Adrenal gland (tissue), 12 donors: Measurements from ENCODE around the gene FAM118A. TPM values are rescaled to one million over a fixed set of nuclear protein-coding genes. Genes with fewer than 3 reads are reported as not detected.

Source experiments
- DNase-seq, 7 donors: peaks; one replicate each; pipeline ENCODE4 v3.0.0-alpha.2; 2019 to 2020
- H3K27ac ChIP-seq, 5 donors: fragments of 200-600 bp; sonication (generic) in 4 of 5; 1 replicate in 3 of 5; 2 replicates in 2 of 5; pipeline versions ENCODE4 v1.5.1 to v1.8.0; 2016 to 2020; ENCODE audit warnings: mild to moderate bottlenecking in 1 of 5
- H3K27me3 ChIP-seq: fragments of 200-600 bp; 2 replicates; pipeline ENCODE4 v1.8.0; 2021
- H3K36me3 ChIP-seq, 2 donors: fragments of 200-600 bp; replicated peaks in 1 of 2; 1 replicate in 1 of 2; 2 replicates in 1 of 2; pipeline versions ENCODE4 v1.5.1 to v1.8.0; 2018 to 2022
- H3K4me1 ChIP-seq, 2 donors: fragments of 200-600 bp; replicated peaks in 1 of 2; 1 replicate in 1 of 2; 2 replicates in 1 of 2; pipeline versions ENCODE4 v1.5.1 to v1.8.0; 2018 to 2021
- H3K4me3 ChIP-seq, 4 donors: fragments of 200-600 bp; sonication (generic) in 3 of 4; one replicate each; pipeline ENCODE4 v1.5.1; 2016 to 2018
- H3K9me3 ChIP-seq, 3 donors: fragments of 200-600 bp; sonication (generic) in 1 of 3; replicated peaks in 1 of 3; 1 replicate in 2 of 3; 2 replicates in 1 of 3; pipeline versions ENCODE4 v1.5.1 to v1.8.0; 2016 to 2021
- POLR2A ChIP-seq, 2 donors: fragments of 450-650 bp; IDR thresholded peaks; one replicate each; pipeline ENCODE4 v1.6.1; 2017; ENCODE audit warnings: antibody characterized with exemption in 2 of 2, mild to moderate bottlenecking in 2 of 2, moderate library complexity in 1 of 2
- WGBS, 4 donors: extraction: QIAGEN DNeasy Blood & Tissue Kit in 2 of 4; methylation state at CpG; one replicate each; pipeline versions ENCODE4 v1.1.5 to v1.1.7; 2013 to 2017; 5-methylcytosine and 5-hydroxymethylcytosine counted together
- intact Hi-C, 2 donors: fragments of 100-400 bp; cut with DNase I; formaldehyde crosslinking; loops; one replicate each; pipeline versions ENCODE4 v1.14.1 to v1.15.0; 2022 to 2023
- polyA plus RNA-seq, 3 donors: library from polyadenylated mRNA; stranded (reverse); fragments of 200-250 nt in 2 of 3; fragments of 350-450 nt in 1 of 3; fragmentation: Illumina TruSeq in 1 of 3; extraction: RNeasy Lipid Tissue Mini Kit (QIAGEN cat#74804) in 1 of 3; gene quantifications; one replicate each; pipeline ENCODE4 v1.2.3, GENCODE V29; 2013 to 2014
- total RNA-seq, 9 donors: library from RNA; depleted of rRNA in 4 of 9; stranded (reverse); fragments of >200 nt in 4 of 9; fragments of 120-200 nt in 1 of 9; fragmentation: NEBNext Ultra II Directional in 1 of 9; extraction: Animal tissue kit (Norgen Biotek cat#: 25700) in 1 of 9; gene quantifications; one replicate each; pipeline versions ENCODE4 v1.1.0 to v1.2.4, GENCODE V29; 2013 to 2023
- TF ChIP-seq, protein P1 (sequence below), 6 experiments: fragments of 450-650 bp in 4 of 6; fragments of 200-600 bp in 2 of 6; sonication (generic) in 1 of 6; IDR thresholded peaks; 1 replicate in 5 of 6; 2 replicates in 1 of 6; pipeline versions ENCODE4 v1.5.1 to v1.8.0; 2016 to 2021; ENCODE audit warnings: antibody characterized with exemption in 6 of 6, mild to moderate bottlenecking in 2 of 6, moderate library complexity in 1 of 6
- donor health status: healthy with polysubstance abuse.
- donor health status: Bipolar disorder and iron deficiency.
- donor health status: DM: yes; HTN: yes; CAD: no.
- donor health status: DM: no; HTN: no; CAD: no.
- donor health status: DM: no; HTN: no; CAD: no.
- donor health status: DM: yes; HTN: yes; CAD: no.

Gene FAM118A
- total and polyA plus RNA-seq, 12 donors, result 6.8 to 101 (median 17.5) TPM

DNA sequence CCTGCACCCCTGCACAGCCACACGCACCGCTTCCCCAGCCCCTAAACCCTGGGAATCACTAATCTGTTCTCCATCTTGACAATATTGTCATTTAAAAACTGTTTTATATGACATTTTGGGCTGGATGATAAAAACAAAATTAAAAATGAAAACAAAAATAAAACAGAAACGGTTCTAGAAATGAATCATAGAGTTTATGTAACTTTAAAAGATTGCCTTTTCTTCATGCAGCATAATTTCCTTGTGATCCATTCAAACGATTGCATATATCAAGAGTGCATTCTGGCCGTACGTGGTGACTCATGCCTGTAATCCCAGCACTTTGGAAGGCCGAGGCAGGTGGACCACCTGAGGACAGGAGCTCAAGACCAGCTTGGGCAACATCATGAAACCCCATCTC, 6.6 kb upstream of the FAM118A start:
- TF ChIP-seq POLR2A (IDR thresholded peaks at IDR 0.05), result no peak
- TF ChIP-seq, protein P1, sequence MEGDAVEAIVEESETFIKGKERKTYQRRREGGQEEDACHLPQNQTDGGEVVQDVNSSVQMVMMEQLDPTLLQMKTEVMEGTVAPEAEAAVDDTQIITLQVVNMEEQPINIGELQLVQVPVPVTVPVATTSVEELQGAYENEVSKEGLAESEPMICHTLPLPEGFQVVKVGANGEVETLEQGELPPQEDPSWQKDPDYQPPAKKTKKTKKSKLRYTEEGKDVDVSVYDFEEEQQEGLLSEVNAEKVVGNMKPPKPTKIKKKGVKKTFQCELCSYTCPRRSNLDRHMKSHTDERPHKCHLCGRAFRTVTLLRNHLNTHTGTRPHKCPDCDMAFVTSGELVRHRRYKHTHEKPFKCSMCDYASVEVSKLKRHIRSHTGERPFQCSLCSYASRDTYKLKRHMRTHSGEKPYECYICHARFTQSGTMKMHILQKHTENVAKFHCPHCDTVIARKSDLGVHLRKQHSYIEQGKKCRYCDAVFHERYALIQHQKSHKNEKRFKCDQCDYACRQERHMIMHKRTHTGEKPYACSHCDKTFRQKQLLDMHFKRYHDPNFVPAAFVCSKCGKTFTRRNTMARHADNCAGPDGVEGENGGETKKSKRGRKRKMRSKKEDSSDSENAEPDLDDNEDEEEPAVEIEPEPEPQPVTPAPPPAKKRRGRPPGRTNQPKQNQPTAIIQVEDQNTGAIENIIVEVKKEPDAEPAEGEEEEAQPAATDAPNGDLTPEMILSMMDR (IDR thresholded peaks at IDR 0.05), result no peak
- H3K4me1 ChIP-seq, result no peaks in the 10 kb centered on the region
- intact Hi-C loops, result no loop called here
- H3K9me3 ChIP-seq, result no peaks in the 10 kb centered on the region
- H3K36me3 ChIP-seq, result no peaks in the 10 kb centered on the region
- H3K4me3 ChIP-seq, result no peak overlapping the region
- H3K27ac ChIP-seq, result no peak overlapping the region
- no peaks in the 10 kb centered on the region for H3K27me3 ChIP-seq
- DNase-seq, result no peak
- 55 to 69% (median 63%) methylated on average over 7 of the region's 7 CpGs for WGBS, 4 donors

GRCh38 chr22:45304971-45305370, 4.8 kb upstream of the FAM118A start:
- Histone ChIP-seq H3K4me3 (no peak overlapping the region), H3K4me1 (peaks cover 0 to 5% of the 10 kb centered on the region in 2 donors), H3K36me3 (no peaks in the 10 kb centered on the region), H3K9me3 (no peaks in the 10 kb centered on the region), H3K27ac (no peak overlapping the region), H3K27me3 (no peaks in the 10 kb centered on the region)
- TF ChIP-seq, protein P1 (IDR thresholded peaks at IDR 0.05), result no peak
- no peak for TF ChIP-seq POLR2A (IDR thresholded peaks at IDR 0.05)
- 80 to 88% (median 85%) methylated on average over 6 of the region's 6 CpGs for WGBS, 4 donors
- intact Hi-C loops, result no loop called here
- DNase-seq, result no peak

- Histone ChIP-seq H3K27ac (no peak overlapping the region), H3K36me3 (no peaks in the 10 kb centered on the region), H3K4me1 (peaks cover 5 to 7% of the 10 kb centered on the region in 2 donors), H3K4me3 (no peak overlapping the region), H3K9me3 (no peaks in the 10 kb centered on the region), H3K27me3 (no peaks in the 10 kb centered on the region)
- 73 to 81% (median 75%) methylated on average over 6 of the region's 6 CpGs for WGBS, 4 donors
- TF ChIP-seq, protein P1 (IDR thresholded peaks at IDR 0.05), result no peak
- no peak for DNase-seq
- intact Hi-C loops, result no loop called here
Observed at GRCh38 chr22:45305456-45306075, 4.2 kb upstream of the FAM118A start.

DNA sequence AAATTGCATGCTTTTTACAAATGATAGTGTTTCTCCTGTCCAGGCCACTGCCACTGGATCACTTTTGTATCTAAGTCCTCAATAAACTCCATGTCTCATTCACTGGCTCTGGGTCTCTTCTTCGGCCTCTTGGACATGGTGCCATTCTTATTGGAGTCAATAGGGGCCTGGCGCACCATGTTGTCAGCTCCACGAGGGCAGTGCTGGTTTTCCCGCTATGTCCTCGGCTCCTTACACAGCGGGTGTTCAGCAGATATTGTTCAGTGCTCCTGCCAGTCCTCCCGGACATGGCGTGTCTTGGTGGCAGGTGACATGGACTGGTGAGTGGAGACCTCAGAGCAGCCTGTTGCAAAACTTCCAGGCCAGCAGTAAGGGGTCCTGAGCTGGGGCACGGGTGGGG, 3.6 kb upstream of the FAM118A start:
- intact Hi-C loops, result no loop called here
- Histone ChIP-seq H3K4me3 (no peak overlapping the region), H3K27me3 (no peaks in the 10 kb centered on the region), H3K36me3 (no peaks in the 10 kb centered on the region), H3K9me3 (no peaks in the 10 kb centered on the region), H3K27ac (no peak overlapping the region), H3K4me1 (peaks cover 7 to 13% of the 10 kb centered on the region in 2 donors)
- no peak for DNase-seq
- TF ChIP-seq POLR2A (IDR thresholded peaks at IDR 0.05), result no peak
- TF ChIP-seq, protein P1 (IDR thresholded peaks at IDR 0.05), result no peak
- 87 to 96% (median 91%) methylated on average over 8 to 9 of the region's 9 CpGs for WGBS, 4 donors
